Spleen (tissue), 7 donors: Measurements from ENCODE around the gene LCE1E.

Experiments used
- CTCF ChIP-seq, 11 experiments: fragments of 200-600 bp in 7 of 11; fragments of 450-650 bp in 4 of 11; sonication (generic) in 4 of 11; IDR thresholded peaks in 8 of 11; conservative IDR thresholded peaks in 3 of 11; 1 replicate in 7 of 11; 2 replicates in 4 of 11; pipeline versions ENCODE4 v1.4.0 to v1.8.0; 2016 to 2021; ENCODE audit warnings: antibody characterized with exemption in 11 of 11, inconsistent platforms in 4 of 11, mild to moderate bottlenecking in 1 of 11
- POLR2A ChIP-seq, 3 donors: fragments of 450-650 bp; IDR thresholded peaks; one replicate each; pipeline ENCODE4 v1.5.1; 2017; ENCODE audit warnings: antibody characterized with exemption in 3 of 3, mild to moderate bottlenecking in 1 of 3
- POLR2AphosphoS5 ChIP-seq, 3 donors: sonication (generic); formaldehyde crosslinking; IDR thresholded peaks; one replicate each; pipeline ENCODE4 v1.5.1; 2017; ENCODE audit warnings: antibody characterized with exemption in 3 of 3
- donor health status: DM: no; HTN: no; CAD: no; lungs with moderate emphysema.
- donor health status: DM: no; HTN: no; CAD: no.
- donor health status: DM: no; HTN: no; CAD: no.

- no peak for TF ChIP-seq CTCF (IDR thresholded peaks at IDR 0.05 in 8 of 11, conservative IDR thresholded peaks at IDR 0.05 in 3 of 11)
- no peak for TF ChIP-seq POLR2AphosphoS5 (IDR thresholded peaks at IDR 0.05)
- TF ChIP-seq POLR2A (IDR thresholded peaks at IDR 0.05): no peak
Measured at GRCh38 chr1:152817309-152817708, 31.3 kb downstream of the LCE1E start.
